Endothelial cell of umbilical vein (primary cell): Measurements from ENCODE around the gene OR12D2.

Source experiments
- FOS ChIP-seq: IDR thresholded peaks from 2 replicates; pipeline ENCODE4 v1.6.1; 2011; ENCODE audit warnings: mild to moderate bottlenecking, low read length, moderate library complexity, borderline replicate concordance; ENCODE audit not compliant: insufficient read depth
- GATA2 ChIP-seq: IDR thresholded peaks from 2 replicates; pipeline ENCODE4 v1.7.0; 2011; ENCODE audit warnings: low read depth, mild to moderate bottlenecking, moderate library complexity, mixed read lengths, low read length; ENCODE audit not compliant: insufficient read length, insufficient read depth
- JUN ChIP-seq: IDR thresholded peaks from 2 replicates; pipeline ENCODE4 v1.6.1; 2011; ENCODE audit warnings: borderline replicate concordance, low read depth; ENCODE audit not compliant: insufficient read length, insufficient read depth
- MAX ChIP-seq: IDR thresholded peaks from 2 replicates; pipeline ENCODE4 v1.6.1; 2011; ENCODE audit not compliant: insufficient read depth, insufficient read length
- POLR2A ChIP-seq: IDR thresholded peaks from 2 replicates; pipeline ENCODE4 v1.6.1; 2012; ENCODE audit warnings: low read depth, mild to moderate bottlenecking, control low read depth, low read length
- POLR2AphosphoS5 ChIP-seq: IDR thresholded peaks from 2 replicates; pipeline ENCODE4 v1.6.1; 2012; ENCODE audit warnings: low read depth, mild to moderate bottlenecking, control low read depth, low read length, moderate library complexity; ENCODE audit not compliant: insufficient read depth
- TF ChIP-seq, protein P1 (sequence below), 2 donors: IDR thresholded peaks; 1 replicate in 1 of 2; 2 replicates in 1 of 2; pipeline ENCODE4 v1.5.1; 2011; ENCODE audit warnings: low read length in 2 of 2, mild to moderate bottlenecking in 2 of 2, moderate library complexity in 2 of 2, control low read depth in 1 of 2, inconsistent platforms in 1 of 2, low read depth in 1 of 2; ENCODE audit not compliant: insufficient read depth in 1 of 2; ENCODE audit errors: extremely low read depth in 1 of 2

- no peak for TF ChIP-seq POLR2A
- TF ChIP-seq, protein P1, sequence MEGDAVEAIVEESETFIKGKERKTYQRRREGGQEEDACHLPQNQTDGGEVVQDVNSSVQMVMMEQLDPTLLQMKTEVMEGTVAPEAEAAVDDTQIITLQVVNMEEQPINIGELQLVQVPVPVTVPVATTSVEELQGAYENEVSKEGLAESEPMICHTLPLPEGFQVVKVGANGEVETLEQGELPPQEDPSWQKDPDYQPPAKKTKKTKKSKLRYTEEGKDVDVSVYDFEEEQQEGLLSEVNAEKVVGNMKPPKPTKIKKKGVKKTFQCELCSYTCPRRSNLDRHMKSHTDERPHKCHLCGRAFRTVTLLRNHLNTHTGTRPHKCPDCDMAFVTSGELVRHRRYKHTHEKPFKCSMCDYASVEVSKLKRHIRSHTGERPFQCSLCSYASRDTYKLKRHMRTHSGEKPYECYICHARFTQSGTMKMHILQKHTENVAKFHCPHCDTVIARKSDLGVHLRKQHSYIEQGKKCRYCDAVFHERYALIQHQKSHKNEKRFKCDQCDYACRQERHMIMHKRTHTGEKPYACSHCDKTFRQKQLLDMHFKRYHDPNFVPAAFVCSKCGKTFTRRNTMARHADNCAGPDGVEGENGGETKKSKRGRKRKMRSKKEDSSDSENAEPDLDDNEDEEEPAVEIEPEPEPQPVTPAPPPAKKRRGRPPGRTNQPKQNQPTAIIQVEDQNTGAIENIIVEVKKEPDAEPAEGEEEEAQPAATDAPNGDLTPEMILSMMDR (IDR thresholded peaks at IDR 0.05; ENCODE audit: extremely low read depth in 1 of 2, insufficient read depth in 1 of 2, low read depth in 1 of 2, low read length in 2 of 2) = no peak
- TF ChIP-seq JUN = no peak
- no peak for TF ChIP-seq MAX
- no peak for TF ChIP-seq POLR2AphosphoS5
- TF ChIP-seq GATA2 = no peak
- no peak for TF ChIP-seq FOS
These were observed 19.4 kb upstream of the OR12D2 start for GRCh38 chr6:29376003-29376402.
